Placental pericyte (primary cell): ENCODE results near the gene C15orf40. TPM values are rescaled to one million over a fixed set of nuclear protein-coding genes. Genes with fewer than 3 reads are reported as not detected.

ENCODE experiments used
- total RNA-seq: library from RNA; depleted of rRNA; stranded (reverse); fragments of >200 nt; gene quantifications from 2 replicates; pipeline ENCODE4 v1.2.3, GENCODE V29; 2012

C15orf40 gene
- 9.4 and 12.9 TPM in 2 replicates for total RNA-seq

DNA sequence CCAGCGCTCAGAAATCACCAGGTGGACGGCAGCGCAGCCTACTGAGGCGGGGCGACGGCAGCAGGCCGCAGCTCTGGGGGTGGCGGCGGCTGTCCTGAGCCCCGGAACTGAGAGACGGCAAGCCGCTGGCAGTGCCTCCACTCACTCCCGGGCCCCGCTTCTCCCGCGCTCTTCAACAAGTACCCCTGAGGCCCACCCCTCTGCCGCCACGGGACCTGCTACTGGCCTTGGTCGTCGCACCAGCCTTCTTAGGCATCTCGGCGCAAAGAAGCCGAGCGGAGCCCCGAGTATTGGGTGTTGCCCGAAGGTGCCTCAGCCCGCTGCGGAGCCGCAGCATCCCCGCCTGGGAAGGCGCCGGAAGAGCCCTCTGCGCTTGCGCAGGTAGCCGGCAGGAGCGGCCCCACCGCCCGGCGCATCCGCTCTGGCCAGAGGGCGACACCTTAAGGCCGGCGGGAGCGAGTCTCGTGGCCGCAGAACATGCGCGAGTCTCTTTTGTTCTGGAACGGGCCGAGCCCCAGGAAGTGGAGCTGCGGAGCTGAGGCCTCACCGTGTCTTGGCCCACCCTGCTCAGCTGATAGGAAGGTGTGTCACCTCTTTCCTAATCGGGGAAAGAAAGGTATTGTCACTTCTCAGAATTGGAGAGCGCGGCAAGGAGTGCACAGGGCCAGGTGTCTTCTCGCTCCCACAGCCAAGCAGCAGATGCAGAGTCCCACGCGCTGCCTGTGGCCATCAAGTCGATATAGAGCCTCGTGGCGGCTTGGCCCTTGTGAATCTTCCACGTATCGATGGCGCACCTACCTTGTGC is at the start of gene C15orf40:
C15orf40 (minus strand) TSS at position 369 of the 805 bp plus-strand sequence; CDS start at position 337, 32 bp downstream.

DNA sequence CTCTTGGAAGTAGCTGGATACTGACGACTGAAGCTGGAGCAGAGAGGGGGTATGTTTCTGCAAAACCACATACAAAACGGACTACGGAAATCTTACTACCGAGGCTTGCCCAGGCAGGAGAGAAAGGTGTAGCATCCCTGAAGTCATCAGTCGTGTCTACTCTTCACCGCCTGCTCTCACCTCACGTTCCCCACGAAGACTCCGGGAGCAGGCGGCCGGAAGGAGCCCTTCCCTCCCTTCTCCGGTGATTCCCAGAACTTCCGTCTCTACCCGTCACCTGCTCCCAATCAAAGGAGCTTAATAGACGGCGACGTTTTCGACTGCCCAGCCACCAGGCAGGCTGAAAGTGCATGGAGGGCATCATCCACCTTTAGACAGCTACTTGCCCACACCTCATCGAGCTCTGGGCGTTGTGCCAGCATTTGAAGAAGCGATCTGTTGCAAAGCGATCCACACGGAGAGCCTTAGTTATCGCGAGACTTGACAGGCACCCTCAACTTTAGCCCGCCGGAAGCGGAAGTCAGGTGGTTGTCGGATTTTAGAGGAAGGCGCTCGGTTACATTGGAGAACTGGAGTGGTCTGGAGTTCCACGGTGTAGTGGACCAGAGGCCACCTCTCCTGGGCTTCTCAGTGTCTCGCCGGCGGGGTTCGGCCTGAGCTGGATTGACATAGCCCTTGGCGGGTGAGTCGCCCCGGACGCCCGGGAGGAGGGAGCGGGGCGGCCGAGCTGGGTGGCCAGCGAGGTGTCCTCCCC is 25.6 kb downstream of the C15orf40 start, which contains the start of gene RAMAC:
RAMAC (plus strand) TSS at position 523 of the 754 bp plus-strand sequence. CDS start 2,809 bp downstream, outside the sequence.

DNA sequence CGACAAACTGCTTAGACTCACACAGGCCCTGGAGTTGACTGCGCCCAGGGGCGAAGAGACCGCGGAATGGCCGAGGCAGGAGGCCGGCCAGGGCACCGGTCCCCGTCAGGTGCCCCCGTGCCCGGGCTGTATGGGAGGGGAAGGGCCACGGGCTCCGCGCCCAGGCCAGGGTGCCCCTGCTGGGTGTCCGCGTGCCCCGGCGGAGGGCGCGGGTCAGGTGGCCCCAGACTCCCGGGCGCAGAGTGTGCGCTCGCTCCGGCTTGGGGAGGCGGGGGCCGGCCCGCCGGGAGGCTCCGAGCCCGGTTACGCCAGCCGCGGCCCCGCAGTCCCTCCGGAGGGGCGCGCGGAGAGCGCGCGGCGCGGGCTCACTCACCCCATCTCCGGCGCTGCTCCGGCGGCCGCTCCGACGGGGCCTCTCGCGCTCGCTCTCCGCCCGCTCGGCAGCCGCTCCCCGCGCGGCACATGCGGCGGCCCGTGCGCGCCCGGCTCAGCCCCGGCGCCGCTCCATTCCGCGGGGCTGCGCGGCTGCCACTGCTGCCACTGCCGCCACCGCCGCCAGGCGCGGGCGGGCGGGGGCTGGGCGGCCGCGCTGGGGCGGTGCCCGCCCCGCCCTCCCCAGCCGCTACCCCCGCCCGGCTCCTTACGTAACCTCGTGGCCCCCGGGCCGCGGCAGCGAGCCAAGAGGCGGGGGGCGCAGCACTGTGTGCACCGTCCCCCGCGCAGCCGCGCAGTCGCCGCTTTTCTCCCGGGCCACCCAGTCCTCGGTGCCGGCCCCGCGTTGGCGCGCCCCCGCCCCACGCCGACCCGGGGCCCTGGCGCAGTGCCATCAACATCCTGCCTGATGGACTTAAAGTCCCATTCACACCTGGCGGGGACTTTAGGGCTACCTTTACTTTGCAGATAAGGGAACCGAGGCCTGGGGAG is 59.0 kb downstream of the C15orf40 start, which contains the start of gene HOMER2:
HOMER2 (minus strand) TSS at position 563 of the 924 bp plus-strand sequence; CDS start at position 378, 185 bp downstream.

Other genes starting within 250 kb of the C15orf40 start
- not detected in 2 replicates for gene FSD2, start 205.6 kb downstream of the C15orf40 start, total RNA-seq
- 6.2 and 6.8 TPM in 2 replicates for gene WHAMM, start 202.0 kb downstream of the C15orf40 start, total RNA-seq
- 1.3 and 2.0 TPM in 2 replicates for gene HOMER2, start 58.9 kb downstream of the C15orf40 start, total RNA-seq
- gene RAMAC, start 25.4 kb downstream of the C15orf40 start, total RNA-seq = 32.1 and 41.6 TPM in 2 replicates
- gene BTBD1, start 55.6 kb upstream of the C15orf40 start, total RNA-seq = 68.1 and 109 TPM in 2 replicates
- gene TM6SF1, start 96.0 kb upstream of the C15orf40 start, total RNA-seq = 2.6 and 4.4 TPM in 2 replicates
- 32.2 and 39.2 TPM in 2 replicates for gene HDGFL3, start 196.2 kb upstream of the C15orf40 start, total RNA-seq